Right lobe of liver (tissue), 4 donors: Measurements from ENCODE around the gene TMED8.

Source experiments
- CTCF ChIP-seq, 4 donors: fragments of 200-600 bp in 3 of 4; fragments of 450-650 bp in 1 of 4; IDR thresholded peaks; one replicate each; pipeline versions ENCODE4 v1.5.1 to v1.8.0; 2016 to 2022; ENCODE audit warnings: antibody characterized with exemption in 4 of 4, mild to moderate bottlenecking in 2 of 4
- POLR2A ChIP-seq: fragments of 450-650 bp; IDR thresholded peaks from one replicate; pipeline ENCODE4 v1.6.1; 2017; ENCODE audit warnings: antibody characterized with exemption, mild to moderate bottlenecking
- donor health status: DM: no; HTN: no; CAD: no.
- donor health status: DM: no; HTN: no; CAD: no.
- donor health status: DM: no; HTN: yes; CAD: no.

- TF ChIP-seq CTCF (IDR thresholded peaks at IDR 0.05) (no peak), POLR2A (no peak)
Observed at GRCh38 chr14:77353469-77354141, 23.3 kb downstream of the TMED8 start.
